Chondrocyte (in vitro differentiated cells): ENCODE data around the gene NRXN3. TPM values are rescaled to one million over a fixed set of nuclear protein-coding genes. Genes with fewer than 3 reads are reported as not detected.

Experiments used
- DNase-seq: peaks from one replicate; pipeline ENCODE4 v3.0.0; 2021; ENCODE audit warnings: mixed read lengths, low spot score
- H3K27ac Mint-ChIP-seq: one replicate; pipeline ENCODE4 v1.8.0; 2021; ENCODE audit warnings: mild to moderate bottlenecking, moderate library complexity, mixed read lengths; ENCODE audit not compliant: unreplicated experiment
- H3K27me3 Mint-ChIP-seq: 2 replicates; pipeline ENCODE4 v1.8.0; 2021; ENCODE audit warnings: low read depth, mixed read lengths
- H3K36me3 Mint-ChIP-seq: 2 replicates; pipeline ENCODE4 v1.8.0; 2021; ENCODE audit warnings: low read depth, mixed read lengths
- H3K4me1 Mint-ChIP-seq: 2 replicates; pipeline ENCODE4 v1.8.0; 2021; ENCODE audit warnings: low read depth, mild to moderate bottlenecking, mixed read lengths
- H3K4me3 Mint-ChIP-seq: one replicate; pipeline ENCODE4 v1.8.0; 2021; ENCODE audit warnings: mild to moderate bottlenecking, moderate library complexity, mixed read lengths; ENCODE audit not compliant: unreplicated experiment
- H3K9me3 Mint-ChIP-seq: 2 replicates; pipeline ENCODE4 v1.8.0; 2021; ENCODE audit warnings: low read depth, mixed read lengths
- total RNA-seq: library from RNA; stranded (reverse); gene quantifications from 3 replicates; pipeline ENCODE4 v1.2.1, GENCODE V29; 2021
- TF ChIP-seq, protein P1 (sequence below): fragments of 200-600 bp; sonication (generic); IDR thresholded peaks from 2 replicates; pipeline ENCODE4 v1.5.0; 2021; ENCODE audit warnings: antibody characterized with exemption, mild to moderate bottlenecking, moderate library complexity

NRXN3 gene
- total RNA-seq, 1 donor from 2014 or later, result 7.9 TPM

DNA sequence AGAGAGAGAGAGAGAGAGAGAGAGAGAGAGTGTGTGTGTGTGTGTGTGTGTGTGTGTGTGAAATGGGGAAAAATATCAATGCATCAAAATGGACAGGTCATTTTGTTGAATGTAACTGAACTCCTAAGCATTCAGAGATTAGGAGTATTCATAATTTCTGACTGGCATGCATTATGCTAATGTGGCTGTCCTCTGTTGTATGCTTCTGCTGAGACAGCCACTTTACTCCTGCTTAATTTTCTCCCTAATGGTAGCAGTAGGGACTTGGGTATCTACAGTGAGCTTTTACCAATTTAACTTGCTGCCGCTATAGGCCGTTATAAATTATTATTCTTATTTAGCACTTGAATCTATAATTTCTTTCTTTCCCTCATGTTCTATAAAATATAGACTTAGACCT is 924.8 kb downstream of the NRXN3 start:
- no peak for DNase-seq
- Mint-ChIP-seq H3K27ac (no peak overlapping the region), H3K27me3 (peaks cover 8% of the 10 kb centered on the region), H3K4me3 (no peak overlapping the region), H3K9me3 (no peaks in the 10 kb centered on the region), H3K36me3 (no peaks in the 10 kb centered on the region), H3K4me1 (no peaks in the 10 kb centered on the region)
- TF ChIP-seq, protein P1, sequence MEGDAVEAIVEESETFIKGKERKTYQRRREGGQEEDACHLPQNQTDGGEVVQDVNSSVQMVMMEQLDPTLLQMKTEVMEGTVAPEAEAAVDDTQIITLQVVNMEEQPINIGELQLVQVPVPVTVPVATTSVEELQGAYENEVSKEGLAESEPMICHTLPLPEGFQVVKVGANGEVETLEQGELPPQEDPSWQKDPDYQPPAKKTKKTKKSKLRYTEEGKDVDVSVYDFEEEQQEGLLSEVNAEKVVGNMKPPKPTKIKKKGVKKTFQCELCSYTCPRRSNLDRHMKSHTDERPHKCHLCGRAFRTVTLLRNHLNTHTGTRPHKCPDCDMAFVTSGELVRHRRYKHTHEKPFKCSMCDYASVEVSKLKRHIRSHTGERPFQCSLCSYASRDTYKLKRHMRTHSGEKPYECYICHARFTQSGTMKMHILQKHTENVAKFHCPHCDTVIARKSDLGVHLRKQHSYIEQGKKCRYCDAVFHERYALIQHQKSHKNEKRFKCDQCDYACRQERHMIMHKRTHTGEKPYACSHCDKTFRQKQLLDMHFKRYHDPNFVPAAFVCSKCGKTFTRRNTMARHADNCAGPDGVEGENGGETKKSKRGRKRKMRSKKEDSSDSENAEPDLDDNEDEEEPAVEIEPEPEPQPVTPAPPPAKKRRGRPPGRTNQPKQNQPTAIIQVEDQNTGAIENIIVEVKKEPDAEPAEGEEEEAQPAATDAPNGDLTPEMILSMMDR, result no peak

DNA sequence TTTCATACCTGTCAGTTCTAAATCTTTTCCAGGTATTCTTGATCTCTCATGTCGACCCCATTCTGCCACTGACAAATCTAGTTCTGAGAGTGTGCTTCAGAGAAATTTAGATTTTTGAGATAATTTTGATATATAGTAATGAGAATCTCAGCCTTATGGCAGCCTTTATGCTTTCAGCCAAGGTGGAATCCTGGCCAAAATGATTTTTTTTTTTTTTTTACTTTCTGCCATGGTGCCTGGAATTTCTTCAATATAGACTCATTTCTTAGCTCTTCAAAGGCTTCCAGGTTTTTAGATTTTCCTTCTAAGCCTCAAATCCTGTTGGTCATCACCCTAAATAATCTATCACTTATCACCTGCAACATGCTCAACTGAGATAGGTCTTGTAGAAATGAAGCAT is 926.6 kb downstream of the NRXN3 start:
- TF ChIP-seq, protein P1, result no peak

GRCh38 chr14:79098324-79098723 is 928.2 kb downstream of the NRXN3 start:
- Mint-ChIP-seq H3K27ac (no peak overlapping the region), H3K4me3 (no peak overlapping the region), H3K27me3 (peaks cover 5% of the 10 kb centered on the region), H3K9me3 (no peaks in the 10 kb centered on the region), H3K4me1 (no peaks in the 10 kb centered on the region), H3K36me3 (no peaks in the 10 kb centered on the region)
- TF ChIP-seq, protein P1, result no peak
- DNase-seq, result no peak

More for the DNA sequence above, 926.6 kb downstream of the NRXN3 start:
- H3K36me3 Mint-ChIP-seq, result no peaks in the 10 kb centered on the region
- no peaks in the 10 kb centered on the region for H3K9me3 Mint-ChIP-seq
- no peak for DNase-seq
- no peak overlapping the region for H3K27ac Mint-ChIP-seq
- H3K27me3 Mint-ChIP-seq, result peaks cover 3% of the 10 kb centered on the region
- no peak overlapping the region for H3K4me3 Mint-ChIP-seq
- H3K4me1 Mint-ChIP-seq, result no peaks in the 10 kb centered on the region

GRCh38 chr14:79100578-79100977 is 930.4 kb downstream of the NRXN3 start:
- DNase-seq, result no peak
- H3K36me3 Mint-ChIP-seq, result no peaks in the 10 kb centered on the region
- no peaks in the 10 kb centered on the region for H3K4me1 Mint-ChIP-seq
- no peaks in the 10 kb centered on the region for H3K9me3 Mint-ChIP-seq
- no peak overlapping the region for H3K4me3 Mint-ChIP-seq
- no peak overlapping the region for H3K27ac Mint-ChIP-seq
- TF ChIP-seq, protein P1, result no peak
- peaks cover 5% of the 10 kb centered on the region for H3K27me3 Mint-ChIP-seq

- TF ChIP-seq, protein P1, result no peak
- Mint-ChIP-seq H3K4me1 (no peaks in the 10 kb centered on the region), H3K27ac (no peak overlapping the region), H3K27me3 (peaks cover 5% of the 10 kb centered on the region), H3K36me3 (no peaks in the 10 kb centered on the region), H3K9me3 (no peaks in the 10 kb centered on the region), H3K4me3 (no peak overlapping the region)
- no peak for DNase-seq
Measured at GRCh38 chr14:79101388-79101787, 931.2 kb downstream of the NRXN3 start.
